ENCODE results near the gene SPAG16. TPM values are rescaled to one million over a fixed set of nuclear protein-coding genes. Genes with fewer than 3 reads are reported as not detected.

Gene SPAG16
- total RNA-seq, 4 donors from 2014 or later = 14.1 to 43.1 (median 30.2) TPM

- H3K4me1 ChIP-seq = peaks cover 0 to 11% (median 0%) of the 10 kb centered on the region in 3 donors
- no peak for TF ChIP-seq POLR2A (IDR thresholded peaks at IDR 0.05)
- TF ChIP-seq CTCF (IDR thresholded peaks at IDR 0.05) = no peak
- intact Hi-C loops (cut with DNase I) = no loop called here
- H3K27me3 ChIP-seq = no peaks in the 10 kb centered on the region
- no peaks in the 10 kb centered on the region for H3K9me3 ChIP-seq
- H3K36me3 ChIP-seq = no peaks in the 10 kb centered on the region
- 13 to 27% methylated on average over 3 of the region's 3 CpGs for WGBS, 2 donors
- no peak overlapping the region for H3K4me3 ChIP-seq
- DNase-seq = no peak
- no peak overlapping the region for H3K27ac ChIP-seq
Measured at GRCh38 chr2:214378455-214379103, 1094.3 kb downstream of the SPAG16 start.

GRCh38 chr2:214379227-214379626 lies 1095.0 kb downstream of the SPAG16 start:
- intact Hi-C loops (cut with DNase I) = no loop called here
- 78 to 92% methylated on average over 1 of the region's 1 CpG for WGBS, 2 donors
- H3K27ac ChIP-seq = no peak overlapping the region
- TF ChIP-seq CTCF (IDR thresholded peaks at IDR 0.05) (no peak), POLR2A (IDR thresholded peaks at IDR 0.05) (no peak)
- no peaks in the 10 kb centered on the region for H3K27me3 ChIP-seq
- no peak for DNase-seq
- H3K4me3 ChIP-seq = no peak overlapping the region
- no peaks in the 10 kb centered on the region for H3K9me3 ChIP-seq
- H3K36me3 ChIP-seq = no peaks in the 10 kb centered on the region
- H3K4me1 ChIP-seq = peaks cover 0 to 11% (median 0%) of the 10 kb centered on the region in 3 donors

- H3K27ac ChIP-seq = no peak overlapping the region
- H3K4me1 ChIP-seq = peaks cover 0 to 11% (median 0%) of the 10 kb centered on the region in 3 donors
- TF ChIP-seq POLR2A (IDR thresholded peaks at IDR 0.05) (no peak), CTCF (IDR thresholded peaks at IDR 0.05) (no peak)
- no peak for DNase-seq
- no peaks in the 10 kb centered on the region for H3K27me3 ChIP-seq
- H3K36me3 ChIP-seq = no peaks in the 10 kb centered on the region
- intact Hi-C loops (cut with DNase I) = no loop called here
- no peaks in the 10 kb centered on the region for H3K9me3 ChIP-seq
- H3K4me3 ChIP-seq = no peak overlapping the region
- 61 to 65% methylated on average over 5 of the region's 5 CpGs for WGBS, 2 donors
Measured at GRCh38 chr2:214380681-214381080, 1096.4 kb downstream of the SPAG16 start.

GRCh38 chr2:214382229-214382628 lies 1098.0 kb downstream of the SPAG16 start:
- TF ChIP-seq POLR2A (IDR thresholded peaks at IDR 0.05) (no peak), CTCF (IDR thresholded peaks at IDR 0.05) (no peak)
- WGBS, 2 donors = 22 to 24% methylated on average over 2 of the region's 2 CpGs
- intact Hi-C loops (cut with DNase I) = no loop called here
- Histone ChIP-seq H3K4me1 (peaks cover 0 to 11% (median 0%) of the 10 kb centered on the region in 3 donors), H3K36me3 (no peaks in the 10 kb centered on the region), H3K27me3 (no peaks in the 10 kb centered on the region), H3K27ac (no peak overlapping the region), H3K9me3 (no peaks in the 10 kb centered on the region), H3K4me3 (no peak overlapping the region)
- DNase-seq = no peak

- Histone ChIP-seq H3K27ac (no peak overlapping the region), H3K4me1 (no peaks in the 10 kb centered on the region), H3K4me3 (no peak overlapping the region), H3K36me3 (no peaks in the 10 kb centered on the region), H3K9me3 (no peaks in the 10 kb centered on the region), H3K27me3 (no peaks in the 10 kb centered on the region)
- TF ChIP-seq POLR2A (IDR thresholded peaks at IDR 0.05) (no peak), CTCF (IDR thresholded peaks at IDR 0.05) (no peak)
- intact Hi-C loops (cut with DNase I) = no loop called here
- no peak for DNase-seq
- 82 to 94% methylated on average over 2 of the region's 2 CpGs for WGBS, 2 donors
Measured at GRCh38 chr2:214386720-214387119, 1102.5 kb downstream of the SPAG16 start.
